HG03139 (cell line): ENCODE measurements around the gene ATG5.
"Not testable (repeated sequence)": the region's sequence is repeated elsewhere in the genome, so short reads cannot be mapped to it uniquely, and the experiment has no call there.

Source experiments
- ATAC-seq: cut with Tn5 transposase; IDR thresholded peaks from one replicate; pipeline ENCODE4 v1.9.1; 2021; ENCODE audit not compliant: unreplicated experiment

Gene ATG5

GRCh38 chr6:106160189-106160588 lies 165.4 kb downstream of the ATG5 start:
- ATAC-seq: no peak

GRCh38 chr6:106159531-106159940 lies 166.0 kb downstream of the ATG5 start:
- no peak for ATAC-seq

DNA sequence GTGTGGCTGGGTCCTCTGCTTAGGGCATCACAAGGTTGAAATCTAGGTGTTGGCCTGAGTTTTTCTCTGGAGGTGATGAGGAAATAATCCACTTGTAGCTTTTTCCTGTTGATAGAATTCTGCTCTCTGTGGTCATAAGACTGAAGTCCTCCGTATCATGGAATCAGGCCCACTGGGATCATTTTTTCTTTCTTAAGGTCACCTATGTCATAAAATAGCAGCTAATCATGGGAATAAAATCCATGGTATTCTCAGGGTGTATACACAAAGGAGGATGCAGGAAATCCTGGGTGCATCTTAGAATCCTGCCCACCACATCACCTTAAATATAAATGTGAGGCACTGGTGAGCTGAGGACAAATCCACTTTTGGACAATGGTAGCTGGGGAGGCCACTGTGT lies 166.7 kb downstream of the ATG5 start:
- ATAC-seq: no peak

GRCh38 chr6:106156863-106157262 lies 168.7 kb downstream of the ATG5 start:
- ATAC-seq: no peak

- ATAC-seq: no peak
Measured at GRCh38 chr6:106156413-106156812, 169.1 kb downstream of the ATG5 start.

DNA sequence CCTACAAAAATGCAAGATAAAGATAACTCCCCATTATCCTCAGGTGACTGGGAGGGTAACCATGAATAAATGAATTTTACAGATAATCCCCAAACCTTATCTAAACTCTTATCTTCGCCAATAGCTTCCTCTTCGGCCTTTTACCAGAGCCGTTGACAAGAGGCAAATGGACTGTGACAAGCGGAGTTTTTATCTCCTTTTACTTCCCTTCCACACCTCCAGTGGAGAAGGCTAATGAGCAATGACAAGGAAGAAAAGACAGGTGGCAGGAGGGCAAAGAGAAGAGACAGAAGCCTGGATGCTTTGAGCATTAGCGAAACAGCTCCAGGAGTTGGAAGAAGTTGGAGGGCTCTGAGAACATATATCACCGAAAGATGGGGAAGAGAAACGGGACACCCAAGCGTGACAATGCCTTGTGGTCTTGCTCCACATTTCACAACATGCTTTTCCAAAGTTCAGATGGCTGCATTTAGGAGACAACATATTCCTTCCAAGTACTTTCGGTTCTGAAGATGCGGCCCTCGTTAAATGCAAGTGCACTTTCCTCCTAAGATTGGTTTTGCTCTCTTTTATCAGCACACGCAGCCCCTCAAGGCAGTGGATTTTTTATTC lies 170.2 kb downstream of the ATG5 start:
- no peak for ATAC-seq

- ATAC-seq: no peak
Measured at GRCh38 chr6:106154326-106154725, 171.2 kb downstream of the ATG5 start.

GRCh38 chr6:106152952-106153351 lies 172.6 kb downstream of the ATG5 start:
- no peak for ATAC-seq

DNA sequence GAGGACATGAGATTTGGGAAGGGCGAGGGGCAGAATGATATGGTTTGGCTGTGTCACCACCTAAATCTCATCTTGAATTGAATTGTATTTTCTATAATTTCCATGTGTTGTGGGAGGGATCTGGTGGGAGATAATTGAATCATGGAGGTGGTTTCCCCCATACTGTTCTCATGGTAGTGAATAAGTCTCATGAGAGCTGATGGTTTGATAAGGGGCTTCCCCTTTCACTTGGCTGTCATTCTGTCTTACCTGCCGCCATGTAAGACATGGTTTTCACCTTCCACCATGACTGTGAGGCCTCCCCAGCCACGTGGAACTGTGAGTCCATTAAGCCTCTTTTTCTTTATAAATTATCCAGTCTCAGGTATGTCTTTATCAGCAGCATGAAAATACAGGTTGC lies 173.1 kb downstream of the ATG5 start:
- not testable (repeated sequence) for ATAC-seq

DNA sequence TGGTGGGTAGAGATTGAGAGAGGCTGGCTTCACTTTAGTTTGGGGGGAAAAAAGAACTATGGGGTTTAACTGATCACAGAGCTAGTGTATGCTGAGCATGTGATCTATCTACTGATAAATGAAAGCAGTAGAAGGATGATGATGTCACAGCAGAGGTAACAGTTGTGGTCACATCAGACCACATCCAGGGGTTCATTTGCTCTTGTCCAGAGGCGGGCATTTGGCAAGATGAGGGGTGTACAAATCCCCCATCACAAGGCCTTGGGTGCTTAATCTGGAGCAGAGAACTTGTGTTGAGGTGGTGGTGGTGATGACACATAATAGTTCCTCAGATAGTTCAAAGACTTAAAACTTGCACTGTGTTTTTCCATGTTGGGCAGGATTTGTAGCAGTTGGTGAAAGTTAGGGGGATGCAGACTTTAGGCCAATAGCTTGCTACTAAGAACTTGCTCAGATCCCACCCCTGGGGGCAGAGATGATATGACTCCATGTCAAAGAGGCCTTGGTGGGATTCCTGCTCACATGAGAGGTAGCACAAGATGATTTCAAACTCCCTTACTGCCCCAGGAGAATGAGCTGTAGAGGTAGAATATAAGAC lies 176.0 kb downstream of the ATG5 start:
- ATAC-seq: no peak

GRCh38 chr6:106147476-106147875 lies 178.1 kb downstream of the ATG5 start:
- no peak for ATAC-seq

GRCh38 chr6:106146852-106147351 lies 178.7 kb downstream of the ATG5 start:
- ATAC-seq: no peak

- ATAC-seq: peak; percentile 32
Measured at GRCh38 chr6:106145741-106146227, 179.8 kb downstream of the ATG5 start.

GRCh38 chr6:106145144-106145543 lies 180.4 kb downstream of the ATG5 start:
- no peak for ATAC-seq

GRCh38 chr6:106143665-106144064 lies 181.9 kb downstream of the ATG5 start:
- no peak for ATAC-seq

- no peak for ATAC-seq
Measured at GRCh38 chr6:106142876-106143431, 182.6 kb downstream of the ATG5 start.

DNA sequence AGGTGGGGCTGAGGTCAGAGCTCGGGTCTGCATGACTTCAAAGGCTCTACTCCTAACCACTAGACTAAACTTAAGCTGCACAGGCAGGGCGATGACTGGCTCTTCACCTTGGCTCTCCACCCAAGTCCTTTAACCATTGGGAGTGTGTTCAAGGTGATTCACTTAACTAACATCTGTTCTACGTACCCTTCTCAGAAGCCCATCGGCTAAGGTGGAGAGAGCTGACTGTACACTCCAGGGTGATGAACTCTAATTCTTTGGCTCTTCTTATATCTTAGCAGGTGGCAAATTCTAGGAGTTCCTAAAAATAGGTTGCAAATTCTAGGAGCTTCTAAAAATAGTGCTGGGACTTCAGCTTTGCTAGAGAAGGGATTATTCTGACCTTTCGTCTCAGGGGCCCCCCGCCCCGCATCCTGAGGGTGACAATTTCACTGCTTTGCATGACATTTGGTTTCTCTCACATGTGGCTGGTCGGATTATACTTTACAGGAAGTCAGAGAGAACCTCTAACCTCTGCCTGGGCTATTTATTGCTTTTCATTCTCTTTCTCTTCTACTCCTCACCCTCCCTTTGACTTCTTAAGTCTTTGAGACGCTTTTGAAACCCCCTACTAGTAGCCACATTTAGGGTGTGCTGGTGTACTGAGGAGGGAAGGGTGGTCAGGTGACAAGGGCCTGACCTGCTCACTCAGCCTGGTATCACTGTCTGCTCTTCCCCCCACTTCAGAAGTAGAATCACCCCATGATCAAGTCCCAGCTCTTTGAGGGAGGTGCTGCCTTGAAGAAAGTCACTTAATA lies 183.9 kb downstream of the ATG5 start:
- ATAC-seq: peak; percentile 84

DNA sequence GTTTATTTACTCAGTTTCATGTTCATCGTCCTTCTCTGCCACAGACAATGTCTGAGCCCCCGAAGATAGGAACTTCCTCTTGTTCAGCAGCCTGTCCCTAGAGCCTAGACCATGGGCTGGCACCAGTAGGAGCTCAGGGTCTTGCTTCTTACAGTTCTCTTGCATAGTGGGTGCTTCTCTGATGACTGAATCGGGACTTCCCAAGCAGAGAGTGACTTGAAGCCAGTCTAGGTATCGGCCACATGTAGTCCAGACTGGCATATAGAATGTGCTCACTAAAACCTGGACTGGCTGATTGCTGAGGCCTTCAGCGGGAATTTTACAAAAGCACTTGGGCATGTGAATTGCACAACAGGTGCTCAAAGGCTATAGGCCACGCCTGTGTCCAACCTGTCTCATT lies 187.4 kb downstream of the ATG5 start:
- no peak for ATAC-seq

DNA sequence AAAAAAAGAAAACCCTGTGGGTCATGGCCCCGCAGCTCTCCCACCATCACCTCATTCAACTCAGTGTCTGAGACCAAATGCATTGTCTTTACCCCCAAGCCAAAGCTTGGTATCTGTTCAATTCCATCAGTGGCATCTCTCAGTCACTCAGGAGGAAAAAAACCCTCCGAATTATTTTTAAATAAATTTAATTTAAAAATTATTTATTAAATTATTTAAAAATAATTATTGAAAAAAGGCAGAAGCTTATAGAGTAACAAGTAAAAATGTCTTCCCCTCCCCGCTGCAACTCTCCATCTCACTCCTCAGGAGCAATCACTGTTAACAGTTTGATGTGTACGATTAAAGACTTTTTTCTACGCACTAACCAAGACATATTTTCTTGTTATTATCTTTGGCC lies 188.7 kb downstream of the ATG5 start:
- ATAC-seq: no peak

DNA sequence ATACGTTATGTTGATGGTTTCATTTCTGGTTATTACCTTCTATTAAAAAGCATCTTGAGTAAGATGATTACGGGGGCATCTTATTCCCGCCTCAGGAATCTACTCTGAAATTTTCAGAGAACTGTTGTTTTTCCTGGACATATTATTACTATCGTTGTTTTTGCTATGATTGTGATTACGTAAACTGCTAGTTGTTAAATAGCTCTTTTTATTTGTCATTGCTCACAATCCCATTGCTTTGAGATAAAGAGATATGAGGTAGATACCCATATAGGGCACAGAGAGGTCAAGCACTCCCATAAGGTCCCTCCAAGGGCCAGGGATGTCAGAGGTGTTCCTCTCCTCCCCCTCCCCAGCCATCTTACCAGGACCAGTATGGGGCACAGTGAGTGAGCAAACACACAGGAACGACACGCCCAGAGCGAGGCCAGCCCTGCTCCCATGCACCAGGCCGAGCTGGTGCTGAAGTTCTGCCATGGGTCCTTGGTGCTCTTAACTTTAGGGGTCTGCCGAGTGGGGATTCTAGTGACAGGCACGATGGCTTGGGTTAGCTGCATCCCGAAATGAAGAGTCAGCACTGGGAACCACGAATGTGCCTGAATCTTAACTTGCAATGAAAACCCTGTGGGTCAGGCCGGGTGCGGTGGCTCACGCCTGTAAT lies 189.5 kb downstream of the ATG5 start:
- no peak for ATAC-seq
